Left forelimb (tissue), 1 donor: ENCODE measurements around the gene FGF11.
"Not testable (repeated sequence)": the region's sequence is repeated elsewhere in the genome, so short reads cannot be mapped to it uniquely, and the experiment has no call there.

ENCODE experiments used
- DNase-seq: peaks from one replicate; pipeline ENCODE4 v3.0.0-alpha.2; 2018; ENCODE audit warnings: low spot score

Gene FGF11

DNA sequence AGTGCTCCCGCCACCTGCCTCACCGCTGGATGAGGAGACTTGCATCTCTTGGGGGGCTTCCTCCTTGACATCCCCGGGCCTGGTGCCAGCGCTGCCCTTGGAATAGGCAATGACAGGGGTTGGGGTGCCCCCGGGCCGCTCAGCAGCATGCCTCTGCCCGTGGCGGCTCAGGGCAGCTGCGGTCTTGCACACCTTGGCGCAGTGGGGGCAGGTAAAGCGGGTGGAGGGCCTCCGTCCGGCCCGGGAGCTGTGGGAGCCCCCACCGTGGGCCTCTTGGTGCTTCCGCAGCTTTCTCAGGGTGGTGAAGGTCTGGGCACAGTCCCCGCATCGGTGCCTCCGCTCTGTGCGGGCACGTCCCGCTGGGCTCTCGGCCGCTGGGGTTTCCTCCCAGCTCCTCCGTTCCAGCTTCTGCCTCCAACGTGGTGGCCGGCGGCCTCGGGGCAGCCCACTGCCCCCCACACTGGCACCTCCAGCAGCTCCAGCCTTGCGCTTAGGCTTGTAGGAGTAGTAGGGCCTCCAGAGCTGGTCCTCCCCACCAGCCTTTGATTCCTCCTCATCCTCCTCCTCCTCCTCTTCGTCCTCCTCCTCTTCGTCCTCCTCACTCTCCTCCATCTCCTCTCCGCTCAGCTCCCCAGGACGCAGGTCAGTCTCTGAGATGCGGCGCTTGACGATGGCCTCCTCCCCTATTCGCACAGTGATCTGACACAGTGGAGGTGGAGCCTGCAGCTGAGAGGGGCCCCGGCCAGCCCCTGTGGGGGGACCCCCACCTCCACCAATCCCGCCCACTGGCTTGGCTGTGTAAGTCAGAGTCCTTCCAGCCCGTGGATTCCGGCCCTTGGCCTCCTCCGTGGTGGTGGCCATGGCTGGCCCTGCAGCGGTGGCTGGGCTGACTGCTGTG lies 23.4 kb downstream of the FGF11 start:
- DNase-seq, result no peak

DNA sequence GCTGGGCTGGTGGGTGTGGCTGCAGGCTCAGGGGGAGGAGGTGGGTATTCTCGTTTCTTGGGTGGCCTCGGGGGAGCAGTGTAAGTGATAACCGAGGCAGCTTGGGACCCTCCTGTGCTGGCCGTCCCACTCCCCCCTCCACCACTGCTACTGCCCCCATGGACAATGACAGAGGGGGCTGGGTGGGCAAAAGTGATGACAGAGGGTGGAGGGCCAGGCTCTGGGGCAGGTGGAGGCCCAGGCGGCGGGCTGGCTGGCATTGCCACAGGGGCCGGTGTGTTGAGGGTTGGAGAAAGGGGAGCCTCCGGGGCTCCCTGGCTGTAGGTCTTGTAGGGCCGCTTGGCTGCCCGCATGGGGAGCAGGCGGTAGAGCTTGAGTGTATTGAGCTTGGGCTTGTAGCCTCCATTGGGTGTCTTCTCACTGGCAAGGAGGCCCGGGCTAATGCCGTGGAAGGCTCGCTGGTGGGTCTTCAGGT lies 24.1 kb downstream of the FGF11 start:
- DNase-seq, result no peak

- no peak for DNase-seq
Observed at GRCh38 chr17:7464081-7464480, 24.8 kb downstream of the FGF11 start.

DNA sequence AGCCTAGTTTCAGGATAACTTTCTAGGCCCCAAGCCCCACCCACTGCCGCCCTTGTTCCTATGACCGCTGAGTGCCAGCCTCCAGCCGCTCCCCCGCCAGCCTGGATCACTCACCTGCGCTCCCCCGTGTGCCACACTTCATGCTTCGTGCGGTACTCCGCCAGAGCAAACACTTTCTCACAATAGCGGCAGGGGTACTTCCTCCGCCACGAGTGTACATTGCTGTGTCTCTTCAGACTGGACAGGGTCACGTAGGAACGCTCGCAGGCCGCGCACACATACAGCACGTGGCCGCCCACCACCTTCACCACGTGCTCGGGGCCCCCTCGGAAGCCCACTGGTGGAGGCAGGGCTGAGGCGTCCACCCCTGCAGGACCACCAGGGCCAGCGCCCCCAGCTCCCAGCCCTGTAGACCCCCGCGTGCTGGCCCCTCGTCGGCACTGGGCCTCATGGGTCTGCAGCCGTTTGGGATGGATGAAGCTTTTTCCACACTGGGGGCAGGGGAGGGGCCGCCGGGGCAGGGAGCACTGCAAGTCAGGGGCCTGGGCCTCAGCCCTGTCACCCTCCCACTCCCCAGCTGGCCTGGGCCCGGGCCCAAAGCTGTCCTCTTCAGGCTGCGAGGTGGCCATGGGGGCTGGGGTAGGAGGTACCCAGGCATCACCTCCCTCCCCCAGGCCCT lies 26.4 kb downstream of the FGF11 start:
- no peak for DNase-seq

GRCh38 chr17:7466318-7466638 lies 27.0 kb downstream of the FGF11 start:
- DNase-seq, result no peak

- DNase-seq, result no peak
Observed at GRCh38 chr17:7466639-7467341, 27.5 kb downstream of the FGF11 start.

DNA sequence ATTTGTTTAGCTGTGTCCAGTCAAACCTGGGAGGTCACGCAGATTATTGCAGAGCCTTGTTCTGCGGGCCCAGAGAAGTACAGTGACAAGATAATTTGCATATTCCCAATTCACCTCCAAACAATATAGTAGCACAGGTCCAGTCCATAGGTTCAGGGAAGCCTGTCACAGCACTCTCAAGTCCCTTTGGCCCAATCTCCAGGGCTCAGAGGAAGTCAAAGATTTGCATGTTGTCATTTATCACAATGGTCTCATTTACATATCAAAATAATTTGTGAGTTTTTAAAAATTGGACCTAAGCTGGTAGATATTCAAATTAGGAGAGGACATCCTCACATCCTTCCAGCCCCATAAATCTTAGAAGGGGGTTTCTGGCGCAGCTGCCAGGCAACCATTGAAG lies 28.2 kb downstream of the FGF11 start:
- DNase-seq, result no peak

GRCh38 chr17:7468290-7468689 lies 29.0 kb downstream of the FGF11 start:
- no peak for DNase-seq

DNA sequence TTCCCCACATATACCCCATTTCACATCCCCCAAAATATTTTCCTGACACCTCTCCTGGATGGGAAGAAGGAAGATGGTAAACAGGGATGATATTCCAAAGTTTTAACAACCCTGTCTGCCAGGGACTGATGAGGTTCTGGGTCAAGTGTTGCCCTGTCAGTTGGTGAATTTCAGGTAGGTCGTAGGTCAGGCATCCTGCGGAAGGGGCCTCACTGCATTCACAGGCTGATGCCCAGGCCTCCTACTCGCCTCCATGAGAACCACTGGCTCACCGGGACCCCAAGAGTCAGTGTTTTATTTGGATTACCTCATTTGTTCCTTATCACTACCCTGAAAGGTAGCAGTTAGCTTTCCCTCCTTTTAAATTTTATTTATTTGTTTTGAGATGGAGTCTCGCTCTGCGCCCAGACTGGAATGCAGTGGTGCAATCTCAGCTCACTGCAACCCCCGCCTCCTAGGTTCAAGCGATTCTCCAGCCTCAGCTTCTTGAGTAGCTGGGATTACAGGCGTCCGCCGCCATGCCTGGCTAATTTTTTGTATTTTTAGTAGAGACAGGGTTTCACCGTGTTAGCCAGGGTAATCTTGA lies 29.6 kb downstream of the FGF11 start:
- no peak for DNase-seq

DNA sequence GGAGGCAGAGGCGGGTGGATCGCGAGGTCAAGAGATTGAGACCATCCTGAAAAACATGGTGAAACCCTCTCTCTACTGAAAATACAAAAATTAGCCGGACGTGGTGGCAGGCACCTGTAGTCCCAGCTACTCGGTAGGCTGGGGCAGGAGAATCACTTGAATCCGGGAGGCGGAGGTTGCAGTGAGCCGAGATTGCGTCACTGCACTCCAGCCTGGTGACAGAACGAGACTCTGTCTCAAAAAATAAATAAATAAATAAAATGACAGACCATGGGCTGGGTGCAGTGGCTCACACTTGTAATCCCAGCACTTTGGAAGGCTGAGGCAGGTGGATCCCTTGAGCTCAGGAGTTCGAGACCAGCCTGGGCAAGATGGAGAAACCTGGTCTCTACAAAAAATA lies 30.5 kb downstream of the FGF11 start:
- not testable (repeated sequence) for DNase-seq

GRCh38 chr17:7470457-7470973 lies 31.2 kb downstream of the FGF11 start:
- DNase-seq, result not testable (repeated sequence)

- DNase-seq, result no peak
Observed at GRCh38 chr17:7471729-7472128, 32.4 kb downstream of the FGF11 start.

DNA sequence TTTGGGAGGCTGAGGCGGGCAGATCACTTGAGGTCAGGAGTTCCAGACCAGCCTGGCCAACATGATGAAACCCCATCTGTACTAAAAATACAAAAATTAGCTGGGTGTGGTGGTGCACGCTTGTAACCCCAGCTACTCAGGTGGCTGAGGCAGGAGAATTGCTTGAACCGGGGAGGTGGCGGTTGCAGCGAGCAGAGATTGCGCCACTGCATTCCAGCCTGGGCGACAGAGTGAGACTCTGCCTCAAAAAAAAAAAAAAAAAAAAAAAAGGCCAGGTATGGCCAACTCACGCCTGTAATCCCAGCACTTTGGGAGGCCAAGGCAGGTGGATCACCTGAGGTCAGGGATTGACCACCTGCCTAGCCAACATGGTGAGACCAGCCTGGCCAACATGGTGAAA lies 35.5 kb downstream of the FGF11 start:
- not testable (repeated sequence) for DNase-seq

DNA sequence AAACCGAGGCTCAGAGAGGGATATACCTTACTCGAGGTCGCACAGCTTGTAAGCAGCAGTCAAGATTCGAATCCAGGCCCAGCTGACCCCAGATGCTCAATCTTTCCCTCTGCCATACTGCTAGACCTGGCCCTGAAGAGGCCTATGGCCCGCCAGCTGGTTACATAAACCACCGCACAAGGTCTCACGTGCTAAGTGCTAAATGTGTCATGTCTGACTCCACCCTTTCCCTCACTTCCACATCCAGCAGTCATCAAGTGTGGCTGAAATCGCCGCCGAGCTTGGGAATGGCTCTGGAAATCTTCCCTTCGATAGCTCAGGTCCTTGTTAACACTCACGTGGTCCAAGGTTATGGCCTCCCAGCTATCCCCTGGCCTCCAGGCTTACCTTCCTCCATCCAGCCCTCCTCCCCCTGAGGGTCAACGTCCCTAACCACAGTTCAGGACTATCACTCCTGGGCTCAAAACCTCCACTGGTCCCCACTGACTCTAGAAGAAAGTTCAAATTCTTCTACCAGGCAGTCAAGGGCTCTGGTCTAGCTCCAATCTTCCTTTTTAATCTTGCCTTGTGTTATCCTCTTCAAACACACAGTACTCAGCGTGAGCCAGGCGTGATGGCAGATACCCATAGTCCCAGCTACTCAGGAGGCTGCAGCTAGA lies 36.6 kb downstream of the FGF11 start:
- no peak for DNase-seq

DNA sequence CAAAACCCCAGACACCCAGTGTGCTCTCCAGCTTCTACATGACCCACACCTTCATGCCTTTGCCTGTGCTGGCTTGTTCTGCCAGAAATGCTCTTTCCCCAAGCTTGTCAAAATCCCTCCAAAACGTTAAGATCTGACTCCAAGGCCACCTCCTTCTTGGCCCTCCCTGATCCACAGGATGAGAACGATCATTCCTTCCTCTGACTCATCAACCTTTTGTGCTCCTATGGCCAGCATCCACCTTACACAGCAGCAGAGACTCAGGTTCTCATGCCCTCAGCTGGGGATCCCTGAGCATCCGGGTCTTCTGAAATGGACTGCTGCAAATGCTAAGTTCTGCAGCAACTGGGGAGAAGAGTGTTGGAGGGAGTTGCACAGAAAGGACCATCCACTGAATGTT lies 37.2 kb downstream of the FGF11 start:
- no peak for DNase-seq

- DNase-seq, result no peak
Observed at GRCh38 chr17:7476951-7477350, 37.6 kb downstream of the FGF11 start.

DNA sequence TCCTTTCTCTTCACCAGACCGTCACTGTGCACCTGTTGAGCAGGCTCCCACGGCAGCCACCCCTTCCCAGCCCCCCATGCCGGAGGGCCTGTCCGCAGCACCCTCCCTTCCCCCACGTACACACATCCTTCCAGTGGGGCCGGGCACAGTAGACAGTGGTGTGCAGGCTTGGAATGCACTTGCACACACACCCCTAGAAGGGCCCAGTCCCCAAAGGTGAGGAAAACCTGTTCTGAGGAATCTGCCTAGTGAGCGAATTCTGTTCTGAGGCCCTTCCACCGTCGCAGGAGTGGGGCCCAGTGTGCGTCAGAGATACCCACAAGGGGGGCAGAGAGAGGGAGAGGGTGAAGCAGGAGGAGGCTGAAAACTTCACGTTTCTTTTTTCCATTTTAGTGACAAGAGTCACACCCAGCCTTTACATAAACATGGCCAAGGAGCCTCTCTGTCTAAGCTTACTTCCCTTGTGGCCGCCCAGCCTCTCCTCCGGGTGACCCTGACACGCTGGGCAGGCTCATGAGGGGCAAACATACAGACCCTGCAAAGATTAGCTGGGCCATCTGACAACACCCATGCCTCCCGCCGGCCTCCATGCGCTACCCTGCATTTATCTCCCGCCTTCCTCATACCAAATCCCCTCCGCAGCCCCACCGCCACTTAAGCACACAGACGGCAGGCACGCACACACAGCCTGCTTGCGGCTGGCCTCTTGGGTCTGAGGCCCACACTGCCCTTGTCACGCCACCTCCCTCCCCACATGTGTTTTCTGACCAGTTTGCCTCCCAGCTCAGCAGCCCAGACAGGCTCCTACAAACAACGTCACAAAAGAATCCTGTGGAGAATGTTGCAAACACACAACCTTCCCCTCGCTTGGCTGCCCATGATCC lies 38.3 kb downstream of the FGF11 start:
- no peak for DNase-seq

GRCh38 chr17:7478276-7479212 lies 39.2 kb downstream of the FGF11 start:
- peak; percentile 78 for DNase-seq
